DMS79 (cell line): Measurements from ENCODE around the gene COL23A1.
"Not testable (repeated sequence)": the region's sequence is repeated elsewhere in the genome, so short reads cannot be mapped to it uniquely, and the experiment has no call there.

Experiments used
- DNase-seq: peaks from one replicate; lab custom pipeline; 2025; lab: John Stamatoyannopoulos, UW

The COL23A1 gene

GRCh38 chr5:178588769-178589168 lies 1.4 kb downstream of the COL23A1 start:
- no peak for DNase-seq

- DNase-seq: no peak
Observed at GRCh38 chr5:178587763-178588611, 2.2 kb downstream of the COL23A1 start.

GRCh38 chr5:178586396-178586795 lies 3.8 kb downstream of the COL23A1 start:
- no peak for DNase-seq

DNA sequence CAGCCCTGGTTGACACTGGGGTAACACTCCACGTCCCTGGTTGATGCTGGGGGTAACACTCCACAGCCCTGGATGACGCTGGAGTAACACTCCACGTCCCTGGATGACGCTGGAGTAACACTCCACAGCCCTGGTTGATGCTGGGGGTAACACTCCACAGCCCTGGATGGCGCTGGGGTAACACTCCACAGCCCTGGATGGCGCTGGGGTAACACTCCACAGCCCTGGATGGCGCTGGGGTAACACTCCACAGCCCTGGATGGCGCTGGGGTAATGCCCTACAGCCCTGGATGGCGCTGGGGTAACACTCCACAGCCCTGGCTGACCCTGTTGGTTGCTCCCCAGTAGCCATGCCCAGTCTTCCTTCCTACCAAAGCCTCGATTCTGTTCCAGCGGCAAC lies 4.8 kb downstream of the COL23A1 start:
- not testable (repeated sequence) for DNase-seq

DNA sequence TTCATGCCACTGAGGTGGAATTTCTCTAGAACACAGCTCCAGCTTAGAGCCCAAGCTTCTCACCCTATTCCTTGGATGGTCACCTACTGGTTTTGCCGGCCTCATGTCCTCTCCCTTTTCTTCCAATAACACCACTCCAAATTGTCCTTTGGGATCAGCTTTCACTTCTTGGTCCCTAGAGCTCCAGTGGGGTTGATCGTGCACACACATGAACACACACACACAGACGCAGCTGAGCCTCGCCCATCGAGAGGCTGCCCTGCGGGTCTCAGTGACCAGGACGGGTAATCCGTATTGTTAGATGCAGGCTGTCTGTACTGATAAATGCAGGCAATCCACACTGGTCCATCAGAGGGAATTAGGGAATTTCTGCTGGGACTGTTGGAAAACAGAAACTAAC lies 6.9 kb downstream of the COL23A1 start:
- DNase-seq: no peak

DNA sequence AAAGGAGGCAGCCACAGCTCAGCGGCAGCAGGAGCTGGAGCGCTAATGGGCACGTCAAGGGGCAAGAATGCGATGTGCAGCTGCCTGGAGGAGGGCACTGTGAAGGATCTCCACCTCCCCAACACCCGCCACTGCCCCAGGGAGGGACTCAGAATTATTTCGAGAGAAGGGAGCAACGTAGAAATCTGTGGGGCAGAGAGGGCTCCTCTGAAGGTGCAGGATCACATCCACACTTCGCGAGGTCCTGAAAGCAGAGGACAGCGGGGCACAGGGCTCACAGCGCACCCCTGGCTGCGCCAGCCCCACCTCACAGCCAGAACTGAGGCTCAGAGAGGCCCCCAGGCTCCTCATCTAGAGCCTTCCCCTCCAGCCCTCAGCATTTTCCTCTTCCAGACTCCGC lies 7.9 kb downstream of the COL23A1 start:
- DNase-seq: no peak

DNA sequence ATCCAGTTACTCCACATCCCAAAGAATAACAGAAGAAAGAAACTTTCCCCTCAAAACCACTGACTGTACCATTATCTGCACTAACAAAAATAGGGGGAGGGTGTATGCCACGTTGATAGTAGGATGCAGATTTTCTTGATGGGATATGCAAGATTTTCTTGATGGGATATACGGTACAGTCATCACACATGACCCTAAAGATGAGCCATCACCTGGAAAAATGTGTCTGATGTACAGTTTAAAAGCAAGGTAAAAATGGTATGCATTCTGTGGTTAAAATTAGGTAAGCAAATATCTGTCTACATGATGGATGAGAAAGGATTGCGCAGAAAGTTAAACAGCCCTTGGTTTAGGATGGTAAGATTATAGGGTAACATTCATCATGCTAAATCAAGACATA lies 8.6 kb downstream of the COL23A1 start:
- no peak for DNase-seq

DNA sequence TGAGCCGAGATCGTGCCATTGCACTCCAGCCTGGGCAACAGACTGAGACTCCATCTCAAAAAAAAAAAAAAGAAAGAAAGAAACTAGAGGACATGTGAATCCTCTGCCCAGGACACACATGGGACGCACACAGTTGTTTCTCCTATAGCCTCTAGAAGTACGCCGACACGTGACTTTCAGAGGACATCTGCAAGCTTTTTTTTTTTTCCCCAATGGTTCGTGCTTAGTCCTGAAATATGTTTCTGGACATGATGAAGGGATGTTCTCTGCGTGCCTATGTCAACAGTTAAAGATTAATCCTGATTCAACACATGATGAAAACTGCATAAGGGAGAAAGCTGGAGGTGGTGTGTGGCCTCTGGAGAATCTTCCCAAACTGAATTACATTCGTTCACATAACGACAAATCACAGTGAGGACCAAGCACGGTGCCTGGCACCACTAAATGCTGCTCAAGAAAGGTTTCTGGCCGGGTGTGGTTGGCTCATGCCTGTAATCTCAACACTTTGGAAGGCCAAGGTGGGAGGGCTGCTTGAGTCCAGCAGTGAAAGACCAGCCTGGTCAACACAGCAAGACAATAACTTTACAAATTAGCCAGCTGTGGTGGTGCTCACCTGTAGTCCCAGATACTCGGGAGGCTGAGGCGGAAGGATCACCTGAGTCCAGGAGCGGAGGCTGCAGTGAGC lies 9.8 kb downstream of the COL23A1 start:
- no peak for DNase-seq

DNA sequence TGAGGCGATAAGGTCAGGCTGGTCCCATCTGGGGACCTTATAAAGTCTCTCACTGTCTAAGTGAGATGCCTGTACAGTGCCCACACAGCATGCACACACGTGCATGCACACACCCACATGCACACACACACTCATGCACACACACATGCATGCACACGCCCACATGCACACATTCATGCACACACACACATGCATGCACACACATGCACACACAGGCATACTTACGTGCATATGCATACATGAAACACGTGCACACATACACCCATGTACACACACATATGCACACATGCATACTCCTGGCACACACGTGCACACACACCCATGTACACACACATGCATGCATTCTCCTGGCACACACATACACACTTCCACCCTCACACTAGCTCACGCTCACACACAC lies 12.2 kb downstream of the COL23A1 start:
- no peak for DNase-seq

DNA sequence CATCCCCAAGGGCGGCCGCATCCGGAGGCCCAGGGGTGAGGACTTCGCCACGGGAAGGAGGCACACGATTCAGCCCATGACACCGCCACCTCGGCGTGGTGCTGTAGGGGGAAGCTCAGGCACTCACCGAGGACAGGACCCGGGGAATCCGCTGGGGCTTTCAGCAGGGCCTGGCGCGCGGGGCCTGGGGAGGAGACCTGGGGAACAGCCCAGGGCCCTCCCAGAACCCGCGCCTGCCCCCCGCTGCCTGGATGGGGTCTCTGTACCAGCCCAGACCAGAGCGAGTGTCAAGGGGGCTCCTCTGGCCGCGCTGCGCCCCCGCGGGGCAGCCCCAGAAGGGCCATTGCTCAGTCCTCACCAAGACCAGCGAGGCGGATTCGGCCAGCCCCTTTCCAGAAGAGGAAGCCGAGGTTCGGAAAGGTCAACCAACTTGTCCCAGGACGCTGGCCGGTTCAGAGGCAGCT lies 12.8 kb downstream of the COL23A1 start:
- DNase-seq: no peak

- DNase-seq: no peak
Observed at GRCh38 chr5:178576591-178577351, 13.4 kb downstream of the COL23A1 start.

- DNase-seq: no peak
Observed at GRCh38 chr5:178573216-178573615, 17.0 kb downstream of the COL23A1 start.

DNA sequence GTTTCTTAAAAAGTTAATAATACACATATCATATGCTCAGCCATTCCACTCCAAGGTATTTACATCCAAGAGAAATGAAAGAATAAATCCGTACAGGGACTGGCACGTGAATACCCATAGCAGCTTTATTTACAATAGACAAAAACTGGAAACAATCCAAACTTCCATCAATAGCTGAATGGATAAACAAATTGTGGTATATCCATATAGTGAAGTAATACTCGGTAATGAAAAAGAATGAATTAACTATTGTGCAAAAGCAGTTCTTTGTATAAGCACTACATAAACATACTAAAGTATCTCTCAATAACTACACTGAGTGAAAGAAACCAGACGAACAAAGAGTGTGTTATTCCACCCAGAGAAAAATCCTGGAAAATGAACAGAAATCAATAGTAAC lies 17.6 kb downstream of the COL23A1 start:
- no peak for DNase-seq

DNA sequence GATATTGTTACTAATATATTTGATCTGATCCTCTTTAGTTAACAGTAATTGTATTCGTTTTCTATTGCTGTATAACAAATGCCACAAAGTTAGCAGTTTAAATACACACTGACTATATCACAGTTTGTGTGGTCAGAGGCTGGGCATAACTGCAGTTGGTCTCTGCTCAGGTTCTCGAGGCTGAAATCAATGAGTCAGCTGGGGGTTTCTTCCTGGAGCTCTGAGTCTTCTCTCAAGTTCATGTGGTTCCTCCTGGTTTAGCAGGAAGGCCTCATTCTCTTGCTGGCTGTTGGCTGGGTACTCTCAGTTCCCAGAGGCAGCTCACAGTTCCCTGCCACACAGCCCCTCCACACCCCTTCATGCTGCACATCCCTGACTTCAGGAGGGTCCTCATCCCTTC lies 20.7 kb downstream of the COL23A1 start:
- no peak for DNase-seq

DNA sequence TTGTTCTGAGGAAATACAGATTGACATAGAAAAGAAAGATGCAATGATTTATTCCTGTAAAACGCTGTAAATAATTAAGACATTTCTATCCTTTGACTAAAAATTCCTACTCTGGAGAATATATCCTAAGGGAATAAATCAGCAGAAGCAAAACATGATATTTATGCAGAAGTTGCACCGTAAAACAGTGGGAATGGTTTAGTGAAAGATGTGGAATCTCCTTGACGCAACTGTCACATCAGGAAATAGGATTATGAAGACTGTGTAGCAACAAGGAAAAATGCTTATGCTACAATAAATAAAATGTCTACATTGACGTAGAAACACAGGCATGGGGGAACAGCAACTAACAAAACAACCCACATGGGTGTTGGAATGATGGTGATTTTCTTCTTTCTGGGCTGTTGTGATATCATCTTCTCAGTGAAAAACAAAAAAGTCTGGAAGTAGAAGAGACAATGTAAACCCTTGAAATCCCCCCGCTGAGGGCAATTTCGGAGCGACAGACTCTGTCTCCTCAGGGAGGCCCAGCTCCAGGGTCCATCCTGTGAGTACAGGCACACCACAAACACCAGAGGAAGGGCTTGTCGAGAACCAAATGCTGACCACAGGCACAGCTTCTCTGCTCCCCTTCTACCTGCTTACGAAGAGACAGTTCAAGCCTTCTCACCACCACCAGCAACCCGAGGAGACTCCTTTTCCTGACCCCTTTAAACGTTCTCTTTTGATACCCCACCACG lies 25.2 kb downstream of the COL23A1 start:
- no peak for DNase-seq

GRCh38 chr5:178564397-178564796 lies 25.8 kb downstream of the COL23A1 start:
- DNase-seq: no peak

GRCh38 chr5:178563621-178564020 lies 26.6 kb downstream of the COL23A1 start:
- DNase-seq: no peak

DNA sequence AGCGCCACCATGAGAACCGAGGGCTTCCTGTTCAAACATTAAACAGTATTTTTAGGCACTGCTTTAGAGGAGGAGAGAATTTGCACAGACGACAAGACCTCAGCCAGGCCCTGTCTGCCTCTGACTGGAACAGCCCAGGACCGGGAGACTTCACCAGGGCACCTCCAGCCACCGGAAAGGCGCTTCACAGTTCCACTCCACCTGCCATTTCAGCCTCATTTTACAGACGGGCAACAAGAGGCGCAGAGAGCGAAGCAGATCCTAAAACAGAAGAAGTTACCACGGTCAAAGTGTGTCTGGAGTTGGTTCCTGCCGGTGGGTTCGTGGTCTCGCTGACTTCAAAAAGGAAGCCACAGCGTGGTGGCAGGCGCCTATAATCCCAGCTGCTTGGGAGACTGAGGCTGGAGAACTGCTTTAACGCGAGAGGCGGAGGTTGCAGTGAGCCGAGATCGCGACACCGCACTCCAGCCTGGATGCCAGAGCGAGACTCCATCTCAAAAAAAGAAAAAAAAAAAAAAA lies 28.4 kb downstream of the COL23A1 start:
- no peak for DNase-seq

DNA sequence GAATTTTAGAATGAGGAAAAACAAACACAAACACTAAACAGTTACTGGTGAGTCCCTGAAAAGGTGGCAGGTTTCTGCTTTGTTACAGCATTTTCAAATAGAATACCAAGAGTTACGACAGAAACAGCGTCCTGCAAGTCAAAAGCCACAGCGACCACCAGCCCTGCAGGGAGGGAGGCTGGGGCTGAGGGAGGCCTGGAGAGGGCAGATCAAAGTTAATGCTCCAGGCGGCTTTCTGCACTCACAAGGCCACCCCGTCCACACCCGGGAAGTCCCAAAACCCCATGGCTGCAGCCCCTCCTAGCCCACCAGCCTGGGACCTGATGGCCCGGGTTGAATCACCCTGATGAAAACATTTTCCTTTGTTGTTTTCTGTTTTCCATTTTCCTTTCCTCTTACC lies 29.3 kb downstream of the COL23A1 start:
- no peak for DNase-seq

- DNase-seq: no peak
Observed at GRCh38 chr5:178557416-178557815, 32.8 kb downstream of the COL23A1 start.

GRCh38 chr5:178555771-178556211 lies 34.4 kb downstream of the COL23A1 start:
- DNase-seq: no peak

- DNase-seq: no peak
Observed at GRCh38 chr5:178555005-178555404, 35.2 kb downstream of the COL23A1 start.
